HG03175 (cell line): ENCODE measurements around the gene FCER1G.

ENCODE experiments used
- ATAC-seq: cut with Tn5 transposase; IDR thresholded peaks from one replicate; pipeline ENCODE4 v1.9.1; 2021; ENCODE audit warnings: mild to moderate bottlenecking, moderate library complexity; ENCODE audit not compliant: unreplicated experiment

FCER1G gene

GRCh38 chr1:161261261-161262235 is 46.5 kb downstream of the FCER1G start:
- no peak for ATAC-seq

GRCh38 chr1:161265305-161265704 is 50.2 kb downstream of the FCER1G start:
- ATAC-seq, result no peak

GRCh38 chr1:161266202-161266601 is 51.1 kb downstream of the FCER1G start:
- ATAC-seq, result no peak

- ATAC-seq, result no peak
These were observed 51.7 kb downstream of the FCER1G start for GRCh38 chr1:161266836-161267235.

- ATAC-seq, result no peak
These were observed 52.2 kb downstream of the FCER1G start for GRCh38 chr1:161267321-161267720.
